ENCODE results near the gene ARHGAP33.

The ARHGAP33 gene

DNA sequence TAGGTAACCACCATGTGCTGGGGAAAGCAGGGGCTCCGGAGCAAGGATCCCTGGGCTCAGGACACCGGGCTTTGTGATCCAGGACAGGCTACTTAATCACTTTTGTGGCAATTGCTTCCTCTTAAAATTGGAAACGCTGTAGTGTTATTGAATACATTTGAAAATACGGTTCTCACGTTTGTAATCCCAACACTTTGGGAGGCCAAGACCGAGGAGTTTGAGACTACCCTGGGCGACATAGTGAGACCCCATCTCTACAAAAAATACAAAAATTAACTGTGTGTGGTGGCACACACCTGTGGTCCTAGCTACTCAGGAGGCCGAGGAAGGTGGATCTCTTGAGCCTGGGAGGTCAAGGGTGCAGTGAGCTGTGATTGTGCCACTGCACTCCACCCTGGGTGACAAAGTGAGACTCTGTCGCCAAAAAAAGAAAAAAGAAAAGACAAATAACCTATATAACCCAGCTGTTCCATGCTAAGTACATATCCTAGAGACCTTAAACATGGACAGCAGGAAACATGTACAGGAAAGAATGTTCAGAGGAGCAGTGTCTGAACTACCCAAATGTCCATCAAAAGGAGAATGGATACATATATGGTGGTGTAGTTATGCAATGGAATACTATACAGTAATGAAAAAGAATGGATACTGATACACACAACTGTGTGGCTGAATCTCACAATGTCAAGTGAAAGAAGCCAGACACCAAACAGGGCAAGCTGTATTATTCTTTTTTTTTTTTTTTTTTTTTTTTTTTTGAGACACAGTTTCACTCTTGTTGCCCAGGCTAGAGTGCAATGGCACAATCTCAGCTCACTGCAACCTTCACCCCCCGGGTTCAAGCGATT lies 37.9 kb downstream of the ARHGAP33 start:
- TF ChIP-seq, protein P1, sequence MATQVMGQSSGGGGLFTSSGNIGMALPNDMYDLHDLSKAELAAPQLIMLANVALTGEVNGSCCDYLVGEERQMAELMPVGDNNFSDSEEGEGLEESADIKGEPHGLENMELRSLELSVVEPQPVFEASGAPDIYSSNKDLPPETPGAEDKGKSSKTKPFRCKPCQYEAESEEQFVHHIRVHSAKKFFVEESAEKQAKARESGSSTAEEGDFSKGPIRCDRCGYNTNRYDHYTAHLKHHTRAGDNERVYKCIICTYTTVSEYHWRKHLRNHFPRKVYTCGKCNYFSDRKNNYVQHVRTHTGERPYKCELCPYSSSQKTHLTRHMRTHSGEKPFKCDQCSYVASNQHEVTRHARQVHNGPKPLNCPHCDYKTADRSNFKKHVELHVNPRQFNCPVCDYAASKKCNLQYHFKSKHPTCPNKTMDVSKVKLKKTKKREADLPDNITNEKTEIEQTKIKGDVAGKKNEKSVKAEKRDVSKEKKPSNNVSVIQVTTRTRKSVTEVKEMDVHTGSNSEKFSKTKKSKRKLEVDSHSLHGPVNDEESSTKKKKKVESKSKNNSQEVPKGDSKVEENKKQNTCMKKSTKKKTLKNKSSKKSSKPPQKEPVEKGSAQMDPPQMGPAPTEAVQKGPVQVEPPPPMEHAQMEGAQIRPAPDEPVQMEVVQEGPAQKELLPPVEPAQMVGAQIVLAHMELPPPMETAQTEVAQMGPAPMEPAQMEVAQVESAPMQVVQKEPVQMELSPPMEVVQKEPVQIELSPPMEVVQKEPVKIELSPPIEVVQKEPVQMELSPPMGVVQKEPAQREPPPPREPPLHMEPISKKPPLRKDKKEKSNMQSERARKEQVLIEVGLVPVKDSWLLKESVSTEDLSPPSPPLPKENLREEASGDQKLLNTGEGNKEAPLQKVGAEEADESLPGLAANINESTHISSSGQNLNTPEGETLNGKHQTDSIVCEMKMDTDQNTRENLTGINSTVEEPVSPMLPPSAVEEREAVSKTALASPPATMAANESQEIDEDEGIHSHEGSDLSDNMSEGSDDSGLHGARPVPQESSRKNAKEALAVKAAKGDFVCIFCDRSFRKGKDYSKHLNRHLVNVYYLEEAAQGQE (IDR thresholded peaks at IDR 0.05; ENCODE audit: insufficient read depth in 1 of 2, low read depth in 2 of 2, low read length in 2 of 2) = no peak
- TF ChIP-seq SIN3A (IDR thresholded peaks at IDR 0.05; ENCODE audit: borderline replicate concordance, insufficient read depth, low read length) (no peak), FOXP2 (optimal IDR thresholded peaks at IDR 0.05; ENCODE audit: borderline replicate concordance, extremely low read depth, extremely low read length, insufficient read depth) (no peak), POLR2AphosphoS5 (IDR thresholded peaks at IDR 0.05; ENCODE audit: low read depth, low read length) (no peak), TAF1 (IDR thresholded peaks at IDR 0.05; ENCODE audit: borderline replicate concordance, insufficient read depth, low read length) (no peak)

DNA sequence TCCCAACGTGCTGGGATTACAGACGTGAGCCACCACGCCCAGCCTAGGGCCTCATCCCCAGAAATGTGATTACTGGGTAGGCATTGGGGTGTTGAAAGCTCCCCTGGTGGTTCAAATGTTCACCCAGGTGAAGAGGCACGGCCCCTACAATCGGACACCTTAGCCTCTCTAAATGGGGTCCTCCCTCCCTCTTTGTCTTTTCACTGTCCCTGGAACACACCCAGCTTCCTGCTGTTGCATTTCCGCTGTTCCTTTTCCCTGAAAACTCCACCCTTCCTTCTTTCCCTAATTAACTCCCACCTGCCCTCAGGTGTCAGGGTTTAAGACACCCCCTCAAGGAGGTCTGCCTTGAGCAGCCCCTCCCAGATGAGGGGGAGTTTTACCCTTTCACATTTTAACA lies 40.9 kb downstream of the ARHGAP33 start:
- TF ChIP-seq, protein P1 (IDR thresholded peaks at IDR 0.05; ENCODE audit: insufficient read depth in 1 of 2, low read depth in 2 of 2, low read length in 2 of 2) = no peak
- TF ChIP-seq SIN3A (IDR thresholded peaks at IDR 0.05; ENCODE audit: borderline replicate concordance, insufficient read depth, low read length) (no peak), POLR2AphosphoS5 (IDR thresholded peaks at IDR 0.05; ENCODE audit: low read depth, low read length) (no peak), TAF1 (IDR thresholded peaks at IDR 0.05; ENCODE audit: borderline replicate concordance, insufficient read depth, low read length) (no peak), FOXP2 (optimal IDR thresholded peaks at IDR 0.05; ENCODE audit: borderline replicate concordance, extremely low read depth, extremely low read length, insufficient read depth) (no peak)

DNA sequence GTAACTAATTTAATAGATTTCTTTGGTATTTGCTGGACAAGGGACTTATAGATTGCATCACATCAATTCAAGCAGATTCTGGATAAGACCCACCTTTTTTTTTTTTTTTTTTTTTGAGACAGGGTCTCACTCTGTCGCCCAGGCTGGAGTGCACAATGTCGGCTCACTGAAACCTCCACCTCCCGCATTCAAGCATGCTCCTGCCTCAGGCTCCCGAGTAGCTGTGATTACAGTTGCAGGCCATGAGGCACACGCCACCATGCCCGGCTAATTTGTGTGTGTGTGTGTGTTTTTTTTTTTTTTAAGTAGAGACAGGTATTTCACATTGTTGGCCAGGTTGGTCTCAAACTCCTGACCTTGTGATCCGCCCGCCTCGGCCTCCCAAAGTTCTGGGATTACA lies 41.5 kb downstream of the ARHGAP33 start:
- TF ChIP-seq FOXP2 (optimal IDR thresholded peaks at IDR 0.05; ENCODE audit: borderline replicate concordance, extremely low read depth, extremely low read length, insufficient read depth) (no peak), TAF1 (IDR thresholded peaks at IDR 0.05; ENCODE audit: borderline replicate concordance, insufficient read depth, low read length) (no peak), POLR2AphosphoS5 (IDR thresholded peaks at IDR 0.05; ENCODE audit: low read depth, low read length) (no peak), SIN3A (IDR thresholded peaks at IDR 0.05; ENCODE audit: borderline replicate concordance, insufficient read depth, low read length) (no peak)
- TF ChIP-seq, protein P1 (IDR thresholded peaks at IDR 0.05; ENCODE audit: insufficient read depth in 1 of 2, low read depth in 2 of 2, low read length in 2 of 2) = no peak

DNA sequence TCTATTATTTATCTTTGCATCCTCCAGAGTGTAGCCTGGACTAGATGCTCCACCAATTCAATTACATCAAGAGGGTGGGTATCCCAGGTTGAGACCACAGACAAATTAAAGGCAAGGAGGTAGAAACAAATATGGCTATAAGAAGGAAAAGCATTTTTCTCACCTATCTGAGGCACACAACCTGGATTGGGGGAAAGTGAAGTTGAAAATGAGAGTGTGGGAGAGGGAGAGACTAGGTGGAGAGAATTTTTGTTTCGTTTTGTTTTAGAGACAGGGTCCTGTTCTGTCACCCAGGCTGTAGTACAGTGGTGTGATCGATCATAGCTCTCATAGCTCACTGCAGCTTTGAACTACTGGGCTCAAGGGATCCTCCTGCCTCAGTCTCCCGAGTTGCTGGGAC lies 43.1 kb downstream of the ARHGAP33 start:
- TF ChIP-seq FOXP2 (optimal IDR thresholded peaks at IDR 0.05; ENCODE audit: borderline replicate concordance, extremely low read depth, extremely low read length, insufficient read depth) (no peak), SIN3A (IDR thresholded peaks at IDR 0.05; ENCODE audit: borderline replicate concordance, insufficient read depth, low read length) (no peak), TAF1 (IDR thresholded peaks at IDR 0.05; ENCODE audit: borderline replicate concordance, insufficient read depth, low read length) (no peak), POLR2AphosphoS5 (IDR thresholded peaks at IDR 0.05; ENCODE audit: low read depth, low read length) (no peak)
- TF ChIP-seq, protein P1 (IDR thresholded peaks at IDR 0.05; ENCODE audit: insufficient read depth in 1 of 2, low read depth in 2 of 2, low read length in 2 of 2) = no peak

Data from PFSK-1 (cell line).